Muscle of leg (tissue), 11 donors: ENCODE measurements around the gene MCAT. TPM values are rescaled to one million over a fixed set of nuclear protein-coding genes. Genes with fewer than 3 reads are reported as not detected.
"Not testable (repeated sequence)": the region's sequence is repeated elsewhere in the genome, so short reads cannot be mapped to it uniquely, and the experiment has no call there.

Source experiments
- DNase-seq: peaks from one replicate; pipeline ENCODE4 v3.0.0; 2013
- H3K27ac ChIP-seq: one replicate; pipeline ENCODE4 v1.5.1; 2013; ENCODE audit warnings: mild to moderate bottlenecking, low read length, control low read depth
- H3K27me3 ChIP-seq: one replicate; pipeline ENCODE4 v1.6.1; 2013; ENCODE audit warnings: low read length; ENCODE audit not compliant: control insufficient read depth, insufficient read depth
- H3K36me3 ChIP-seq: one replicate; pipeline ENCODE4 v1.6.1; 2013; ENCODE audit warnings: low read length; ENCODE audit not compliant: control insufficient read depth, insufficient read depth
- H3K4me1 ChIP-seq: one replicate; pipeline ENCODE4 v1.6.1; 2013; ENCODE audit warnings: low read length; ENCODE audit not compliant: control insufficient read depth, insufficient read depth
- H3K4me3 ChIP-seq: one replicate; pipeline ENCODE4 v1.5.1; 2013; ENCODE audit warnings: low read length, control low read depth
- H3K9me3 ChIP-seq: replicated peaks from 2 replicates; pipeline ENCODE4 v1.6.1; 2013; ENCODE audit warnings: low read depth, low read length; ENCODE audit not compliant: control insufficient read depth
- WGBS: methylation state at CpG from one replicate; pipeline ENCODE4 v1.1.5; 2013; ENCODE audit warnings: missing lambda C conversion rate; ENCODE audit not compliant: insufficient coverage; 5-methylcytosine and 5-hydroxymethylcytosine counted together
- polyA plus RNA-seq, 8 donors: library from polyadenylated mRNA; unstranded; fragments of 120-200 nt; gene quantifications; one replicate each; pipeline versions ENCODE4 v1.2.1 to v1.2.3, GENCODE V29; 2013; ENCODE audit warnings: inconsistent platforms in 1 of 8, low replicate concordance in 1 of 8; ENCODE audit not compliant: insufficient read length in 8 of 8, insufficient read depth in 1 of 8
- total RNA-seq: library from RNA; stranded (reverse); fragments of 120-200 nt; gene quantifications from one replicate; pipeline ENCODE4 v1.2.4, GENCODE V29; 2013

The MCAT gene
- total and polyA plus RNA-seq, 9 donors, result 9.4 to 13.9 (median 11.6) TPM

DNA sequence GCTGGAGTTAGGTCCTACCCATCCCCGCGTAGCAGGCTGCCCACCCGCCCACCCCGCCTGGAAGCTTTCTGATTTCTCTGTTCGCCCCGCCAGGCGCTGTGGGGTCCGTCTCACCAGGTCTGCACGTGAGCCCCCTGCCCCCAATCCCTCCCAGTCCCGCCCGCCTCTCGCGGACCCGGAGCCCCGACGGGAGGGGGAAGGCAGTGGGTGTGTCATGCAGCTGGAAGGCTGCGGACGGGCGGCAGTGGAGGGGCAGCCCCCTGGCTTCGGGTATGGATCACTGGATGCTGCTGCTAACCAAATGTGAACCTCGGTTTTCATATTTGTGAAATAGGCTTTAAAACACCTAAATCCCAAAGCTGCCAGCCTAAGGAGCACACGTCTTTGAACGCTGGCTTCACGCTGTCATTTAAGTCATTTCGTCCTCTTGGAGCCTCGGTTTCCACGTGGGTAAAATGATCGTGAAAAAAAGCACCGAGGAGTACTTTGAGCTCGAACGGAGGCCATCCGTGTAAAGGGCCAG, 33.2 kb downstream of the MCAT start:
- Histone ChIP-seq H3K4me1 (peaks cover 17% of the 10 kb centered on the region), H3K27me3 (peaks cover 73% of the 10 kb centered on the region), H3K9me3 (no peaks in the 10 kb centered on the region), H3K36me3 (no peaks in the 10 kb centered on the region), H3K4me3 (peak overlapping the region; percentile 19), H3K27ac (no peak overlapping the region)
- 0% methylated on average over 12 of the region's 32 CpGs for WGBS
- DNase-seq, result no peak

DNA sequence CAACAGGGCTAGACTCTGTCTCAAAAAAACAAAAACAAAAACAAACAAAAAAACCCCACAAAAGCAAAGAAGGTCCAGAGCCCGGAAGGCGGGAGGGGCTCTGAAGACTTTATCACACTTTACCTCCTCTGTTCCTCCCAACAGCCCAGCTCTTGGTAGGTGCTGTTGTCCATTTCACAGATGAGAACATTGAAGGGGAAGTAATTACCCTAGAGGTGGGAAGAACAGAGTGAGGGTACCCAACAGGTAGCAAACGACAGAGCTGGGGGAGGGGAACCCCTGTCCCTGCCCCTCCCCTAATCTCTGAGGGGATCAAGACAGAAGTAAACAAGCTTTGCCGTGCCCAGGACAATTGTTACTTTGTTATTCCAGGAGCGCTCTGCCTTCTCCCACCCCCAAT, 33.7 kb downstream of the MCAT start:
- no CpG with 5 or more reads among the region's 5 CpGs for WGBS
- peaks cover 68% of the 10 kb centered on the region for H3K27me3 ChIP-seq

DNA sequence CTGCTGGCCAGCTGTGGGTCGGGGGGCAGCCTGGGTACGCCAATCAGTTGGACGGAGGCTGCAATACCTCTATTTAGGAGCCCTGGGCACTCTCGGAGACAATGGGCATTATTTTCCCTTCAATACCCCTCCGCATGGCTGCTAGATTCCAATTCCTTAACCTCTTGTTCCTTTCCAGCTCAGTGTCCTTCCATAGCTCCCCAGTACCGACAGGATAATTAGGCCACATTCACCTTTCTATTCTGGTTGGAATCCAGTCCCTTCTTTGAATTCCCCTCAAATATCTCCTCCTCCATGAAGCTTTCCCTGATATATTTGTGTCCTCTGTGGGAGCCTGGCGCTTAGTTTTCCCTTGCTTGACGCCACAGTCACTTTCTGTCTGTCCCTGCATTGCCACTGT, 36.9 kb downstream of the MCAT start:
- DNase-seq, result no peak

More for the DNA sequence above, 33.7 kb downstream of the MCAT start:
- Histone ChIP-seq H3K4me3 (no peak overlapping the region), H3K9me3 (no peaks in the 10 kb centered on the region), H3K4me1 (peaks cover 17% of the 10 kb centered on the region), H3K36me3 (no peaks in the 10 kb centered on the region), H3K27ac (no peak overlapping the region)
- no peak for DNase-seq

GRCh38 chr22:43104950-43105349, 38.2 kb downstream of the MCAT start:
- 100% methylated on average over 1 of the region's 3 CpGs for WGBS

More for the DNA sequence above, 36.9 kb downstream of the MCAT start:
- H3K4me1 ChIP-seq, result peaks cover 11% of the 10 kb centered on the region
- no peaks in the 10 kb centered on the region for H3K36me3 ChIP-seq
- H3K4me3 ChIP-seq, result no peak overlapping the region
- no peak overlapping the region for H3K27ac ChIP-seq
- peaks cover 38% of the 10 kb centered on the region for H3K27me3 ChIP-seq
- WGBS, result 77% methylated on average over 8 of the region's 8 CpGs
- no peaks in the 10 kb centered on the region for H3K9me3 ChIP-seq

GRCh38 chr22:43104056-43104625, 39.1 kb downstream of the MCAT start:
- H3K27ac ChIP-seq, H3K4me3 ChIP-seq, DNase-seq, H3K4me1 ChIP-seq, H3K36me3 ChIP-seq, H3K9me3 ChIP-seq: not testable (repeated sequence)
- 68% methylated on average over 7 of the region's 15 CpGs for WGBS
- peaks cover 17% of the 10 kb centered on the region for H3K27me3 ChIP-seq

More at GRCh38 chr22:43104950-43105349, 38.2 kb downstream of the MCAT start:
- H3K9me3 ChIP-seq, H3K27ac ChIP-seq, H3K36me3 ChIP-seq, H3K4me3 ChIP-seq, DNase-seq, H3K4me1 ChIP-seq: not testable (repeated sequence)
- peaks cover 25% of the 10 kb centered on the region for H3K27me3 ChIP-seq

DNA sequence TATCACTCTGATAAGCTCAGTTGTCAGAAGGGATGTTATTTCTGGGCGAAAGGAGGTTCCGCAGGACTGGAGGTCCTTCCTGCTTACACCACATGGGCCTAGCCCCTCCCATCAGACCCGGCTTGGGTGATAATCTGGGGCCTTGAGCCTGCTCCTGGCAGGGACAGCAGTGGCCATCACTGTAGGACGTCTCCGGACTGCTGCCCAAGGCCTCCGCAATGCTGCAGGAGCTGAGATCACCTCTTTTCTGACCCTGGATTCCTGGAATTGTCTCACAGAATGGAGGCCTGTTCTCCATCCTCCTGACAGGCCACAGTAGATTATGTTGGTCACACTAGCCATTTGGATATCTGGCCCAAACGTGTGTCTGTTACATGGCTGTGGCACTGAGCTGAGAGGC, 41.9 kb downstream of the MCAT start:
- H3K36me3 ChIP-seq, result no peaks in the 10 kb centered on the region
- H3K27ac ChIP-seq, result no peak overlapping the region
- no peak overlapping the region for H3K4me3 ChIP-seq
- H3K9me3 ChIP-seq, result peaks cover 5% of the 10 kb centered on the region
- H3K4me1 ChIP-seq, result no peaks in the 10 kb centered on the region
- H3K27me3 ChIP-seq, result peaks cover 2% of the 10 kb centered on the region
- WGBS, result 52% methylated on average over 7 of the region's 7 CpGs
- no peak for DNase-seq

DNA sequence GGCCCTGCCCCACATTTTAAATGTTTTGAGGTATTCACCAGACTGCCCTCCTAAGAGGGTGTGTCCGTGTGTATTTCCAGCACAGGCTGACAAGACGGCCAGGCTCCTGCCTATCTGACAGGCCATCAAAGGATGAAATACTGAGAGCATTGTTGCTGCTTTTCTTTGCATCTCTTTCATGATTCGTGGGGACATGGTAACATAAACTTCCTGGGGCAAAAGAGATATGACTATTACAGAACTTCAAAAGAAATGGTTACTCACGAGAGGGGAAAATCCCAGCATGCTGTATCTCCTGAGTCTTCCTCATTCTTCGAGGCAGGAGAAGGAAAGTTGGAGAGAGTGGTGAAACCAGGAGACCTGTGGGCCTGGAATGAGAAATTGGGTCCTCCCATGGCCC, 43.0 kb downstream of the MCAT start:
- H3K4me3 ChIP-seq, result no peak overlapping the region
- 74% methylated on average over 3 of the region's 5 CpGs for whole genome bisulfite sequencing
- H3K36me3 ChIP-seq, result no peaks in the 10 kb centered on the region
- H3K9me3 ChIP-seq, result peaks cover 5% of the 10 kb centered on the region
- no peaks in the 10 kb centered on the region for H3K4me1 ChIP-seq
- peaks cover under 1% of the 10 kb centered on the region for H3K27me3 ChIP-seq
- DNase-seq, result no peak
- H3K27ac ChIP-seq, result no peak overlapping the region

GRCh38 chr22:43099095-43099494, 44.1 kb downstream of the MCAT start:
- 45% methylated on average over 2 of the region's 4 CpGs for WGBS
- Histone ChIP-seq H3K36me3 (no peaks in the 10 kb centered on the region), H3K9me3 (peaks cover 5% of the 10 kb centered on the region), H3K27ac (no peak overlapping the region), H3K4me1 (peaks cover 3% of the 10 kb centered on the region), H3K27me3 (no peaks in the 10 kb centered on the region), H3K4me3 (no peak overlapping the region)
- no peak for DNase-seq

DNA sequence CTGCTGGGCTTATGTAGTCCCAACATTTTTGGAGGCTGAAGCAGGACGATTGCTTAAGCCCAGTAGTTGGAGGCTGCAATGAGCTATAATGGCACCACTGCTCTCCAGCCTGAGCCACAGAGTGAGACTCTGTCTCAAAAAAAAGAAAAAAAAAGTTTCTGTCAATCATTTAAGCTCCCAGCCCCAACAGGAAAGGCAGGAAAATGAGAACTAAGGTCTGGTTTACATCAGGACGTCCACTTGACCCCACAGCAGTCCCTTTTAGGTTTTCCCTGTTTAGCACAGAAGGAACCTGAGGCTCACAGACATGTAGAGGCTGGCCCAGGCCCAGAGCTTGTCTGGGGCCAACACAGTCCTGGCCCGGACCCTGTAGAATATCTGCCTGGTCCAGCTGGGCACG, 44.8 kb downstream of the MCAT start:
- H3K27me3 ChIP-seq, result no peaks in the 10 kb centered on the region
- H3K4me3 ChIP-seq, result no peak overlapping the region
- H3K27ac ChIP-seq, result no peak overlapping the region
- WGBS, result 53% methylated on average over 2 of the region's 4 CpGs
- no peak for DNase-seq
- H3K4me1 ChIP-seq, result peaks cover 3% of the 10 kb centered on the region
- peaks cover 5% of the 10 kb centered on the region for H3K9me3 ChIP-seq
- no peaks in the 10 kb centered on the region for H3K36me3 ChIP-seq

DNA sequence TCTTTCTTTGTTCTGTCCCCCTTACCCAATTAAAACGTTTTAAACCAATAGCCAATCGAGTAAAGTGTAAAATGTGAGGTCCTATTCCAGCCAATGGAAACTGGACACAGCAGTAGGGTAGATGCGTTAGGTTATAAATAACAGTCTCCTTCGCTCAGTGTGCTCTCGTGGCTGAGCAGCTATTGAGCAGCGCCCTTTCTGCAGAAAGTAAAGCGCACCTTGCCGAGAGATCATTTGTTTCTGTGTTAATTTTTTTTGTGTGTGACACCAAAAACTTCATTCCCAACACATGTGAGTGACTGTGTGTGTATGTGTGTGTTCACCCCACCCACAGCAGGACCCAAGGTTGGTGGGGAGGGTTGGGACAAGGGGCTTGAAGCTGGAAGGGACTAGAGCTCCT, 46.8 kb downstream of the MCAT start:
- Histone ChIP-seq H3K4me1 (peaks cover 3% of the 10 kb centered on the region), H3K27me3 (no peaks in the 10 kb centered on the region), H3K27ac (no peak overlapping the region), H3K36me3 (no peaks in the 10 kb centered on the region), H3K9me3 (peaks cover 5% of the 10 kb centered on the region), H3K4me3 (no peak overlapping the region)
- no peak for DNase-seq
- 94% methylated on average over 2 of the region's 8 CpGs for WGBS

GRCh38 chr22:43094551-43094950, 48.6 kb downstream of the MCAT start:
- H3K27ac ChIP-seq, result no peak overlapping the region
- H3K27me3 ChIP-seq, result no peaks in the 10 kb centered on the region
- peaks cover 5% of the 10 kb centered on the region for H3K9me3 ChIP-seq
- H3K4me3 ChIP-seq, result no peak overlapping the region
- no peak for DNase-seq
- WGBS, result 53% methylated on average over 2 of the region's 4 CpGs
- H3K4me1 ChIP-seq, result peaks cover 7% of the 10 kb centered on the region
- H3K36me3 ChIP-seq, result no peaks in the 10 kb centered on the region
